H1 (cell line): ENCODE results near the gene FAM184B. TPM values are rescaled to one million over a fixed set of nuclear protein-coding genes. Genes with fewer than 3 reads are reported as not detected.

Experiments used
- CTCF ChIA-PET: fragments of 300-600 bp; sonication (Branson Sonifier 250); formaldehyde crosslinking; loops from one replicate; lab custom pipeline; 2021; ENCODE audit not compliant: partially characterized antibody; lab: Charles Lee
- POLR2A ChIA-PET: fragments of 300-600 bp; sonication (Branson Sonifier 250); formaldehyde crosslinking; loops from one replicate; lab custom pipeline; 2021; ENCODE audit warnings: inconsistent platforms; ENCODE audit not compliant: partially characterized antibody; lab: Charles Lee
- DNase-seq, 2 experiments: peaks; one replicate each; pipeline versions ENCODE4 v3.0.0 to v3.0.0-alpha.2; 2010 to 2022; ENCODE audit warnings: low spot score in 2 of 2, low read depth in 1 of 2, mixed read lengths in 1 of 2
- FAIRE-seq: peaks from 2 replicates; lab custom pipeline; 2011; peaks lifted over from hg19 to GRCh38; lab: Jason Lieb, UNC
- H2AFZ ChIP-seq: 2 replicates; pipeline ENCODE4 v1.8.1; 2012; ENCODE audit warnings: low read length, inconsistent platforms
- H2AK5ac ChIP-seq: 2 replicates; pipeline ENCODE4 v1.6.1; 2013; ENCODE audit warnings: low read depth, low read length
- H2BK120ac ChIP-seq: replicated peaks from 2 replicates; pipeline ENCODE3; 2013; ENCODE audit warnings: low read depth, low read length, inconsistent platforms
- H2BK12ac ChIP-seq: 2 replicates; pipeline ENCODE4 v1.6.1; 2013; ENCODE audit warnings: low read depth, low read length
- H2BK15ac ChIP-seq: 2 replicates; pipeline ENCODE4 v1.6.1; 2013; ENCODE audit warnings: low read length
- H2BK20ac ChIP-seq: 2 replicates; pipeline ENCODE4 v1.6.1; 2013; ENCODE audit warnings: low read length
- H2BK5ac ChIP-seq: 2 replicates; pipeline ENCODE4 v1.6.1; 2013; ENCODE audit warnings: low read depth, low read length
- H3K14ac ChIP-seq: 2 replicates; pipeline ENCODE4 v1.6.1; 2013; ENCODE audit warnings: inconsistent platforms; ENCODE audit not compliant: insufficient read length
- H3K18ac ChIP-seq: 2 replicates; pipeline ENCODE4 v1.6.1; 2013; ENCODE audit warnings: low read length; ENCODE audit errors: extremely low read depth
- H3K23ac ChIP-seq: 2 replicates; pipeline ENCODE4 v1.6.1; 2013; ENCODE audit warnings: inconsistent platforms; ENCODE audit not compliant: insufficient read length
- H3K23me2 ChIP-seq: 2 replicates; pipeline ENCODE4 v1.6.1; 2013; ENCODE audit warnings: low read depth, low read length
- H3K27ac ChIP-seq: 2 replicates; pipeline ENCODE4 v1.6.1; 2011; ENCODE audit warnings: low read depth, low read length, inconsistent platforms
- H3K27me3 ChIP-seq, 4 experiments: replicated peaks in 1 of 4; 1 replicate in 1 of 4; 2 replicates in 3 of 4; pipeline versions ENCODE4 v1.6.1 to v1.8.1; 2011 to 2013; ENCODE audit warnings: low read length in 3 of 4, mild to moderate bottlenecking in 3 of 4, inconsistent platforms in 2 of 4, mixed read lengths in 2 of 4, moderate library complexity in 1 of 4; ENCODE audit not compliant: control insufficient read depth in 3 of 4, insufficient read depth in 3 of 4; ENCODE audit errors: extremely low read depth in 1 of 4
- H3K36me3 ChIP-seq, 4 experiments: 2 replicates each; pipeline versions ENCODE4 v1.6.1 to v1.8.1; 2011 to 2013; ENCODE audit warnings: mild to moderate bottlenecking in 4 of 4, low read length in 3 of 4, moderate library complexity in 2 of 4, control low read depth in 1 of 4, inconsistent platforms in 1 of 4; ENCODE audit not compliant: insufficient read depth in 4 of 4, control insufficient read depth in 2 of 4
- H3K4ac ChIP-seq: replicated peaks from 2 replicates; pipeline ENCODE3; 2013; ENCODE audit warnings: low read length, low read depth, mixed read lengths, inconsistent platforms; ENCODE audit not compliant: insufficient read length
- H3K4me1 ChIP-seq, 4 experiments: replicated peaks in 1 of 4; 1 replicate in 1 of 4; 2 replicates in 3 of 4; pipeline versions ENCODE4 v1.6.1 to v1.8.1; 2011 to 2013; ENCODE audit warnings: low read length in 3 of 4, inconsistent platforms in 2 of 4, mixed read lengths in 1 of 4; ENCODE audit not compliant: insufficient read depth in 4 of 4, control insufficient read depth in 3 of 4
- H3K4me2 ChIP-seq, 2 experiments: 2 replicates each; pipeline versions ENCODE4 v1.6.1 to v1.8.1; 2011 to 2013; ENCODE audit warnings: low read depth in 2 of 2, low read length in 2 of 2, control low read depth in 1 of 2, inconsistent platforms in 1 of 2, mild to moderate bottlenecking in 1 of 2; ENCODE audit not compliant: insufficient read depth in 1 of 2
- H3K4me3 ChIP-seq, 4 experiments: fragments of 200-600, 300-600 bp in 1 of 4; sonication (generic), shearing (Covaris generic), sonication (Bioruptor Twin) in 1 of 4; 2 replicates each; pipeline versions ENCODE4 v1.5.1 to v1.8.1; 2011 to 2016; ENCODE audit warnings: low read length in 4 of 4, low read depth in 3 of 4, control low read depth in 2 of 4, inconsistent platforms in 2 of 4, mild to moderate bottlenecking in 2 of 4, mixed read lengths in 1 of 4, moderate library complexity in 1 of 4; ENCODE audit not compliant: insufficient read depth in 2 of 4; ENCODE audit errors: extremely low read depth in 1 of 4
- H3K56ac ChIP-seq: replicated peaks from 2 replicates; pipeline ENCODE3; 2013; ENCODE audit warnings: low read depth, mild to moderate bottlenecking, mixed read lengths, low read length, inconsistent platforms; ENCODE audit not compliant: insufficient read length
- H3K79me1 ChIP-seq: 2 replicates; pipeline ENCODE4 v1.6.1; 2013; ENCODE audit warnings: low read depth, low read length, control low read depth
- H3K79me2 ChIP-seq, 2 experiments: 2 replicates each; pipeline versions ENCODE4 v1.6.1 to v1.8.1; 2012 to 2013; ENCODE audit warnings: low read length in 2 of 2, mild to moderate bottlenecking in 2 of 2, inconsistent platforms in 1 of 2; ENCODE audit not compliant: insufficient read depth in 2 of 2, control insufficient read depth in 1 of 2
- H3K9ac ChIP-seq, 4 experiments: replicated peaks in 1 of 4; 1 replicate in 1 of 4; 2 replicates in 3 of 4; pipeline versions ENCODE4 v1.6.1 to v1.8.1; 2011 to 2013; ENCODE audit warnings: low read depth in 3 of 4, low read length in 3 of 4, control low read depth in 2 of 4, mild to moderate bottlenecking in 2 of 4, moderate library complexity in 2 of 4, inconsistent platforms in 1 of 4; ENCODE audit errors: extremely low read depth in 1 of 4
- H3K9me3 ChIP-seq, 2 experiments: 2 replicates each; pipeline versions ENCODE4 v1.6.1 to v1.8.1; 2012 to 2013; ENCODE audit warnings: mild to moderate bottlenecking in 2 of 2, moderate library complexity in 2 of 2, control low read depth in 1 of 2, inconsistent platforms in 1 of 2, low read depth in 1 of 2, low read length in 1 of 2, mixed read lengths in 1 of 2; ENCODE audit not compliant: insufficient read depth in 2 of 2
- H4K20me1 ChIP-seq, 2 experiments: replicated peaks in 1 of 2; 2 replicates each; pipeline versions ENCODE3 to v1.8.1; 2011 to 2013; ENCODE audit warnings: inconsistent platforms in 2 of 2, low read length in 2 of 2, mild to moderate bottlenecking in 1 of 2; ENCODE audit not compliant: insufficient read depth in 2 of 2, control insufficient read depth in 1 of 2
- H4K5ac ChIP-seq: 2 replicates; pipeline ENCODE4 v1.6.1; 2013; ENCODE audit warnings: low read length, low read depth, mixed read lengths, inconsistent platforms; ENCODE audit not compliant: insufficient read length
- H4K8ac ChIP-seq: 2 replicates; pipeline ENCODE4 v1.8.0; 2013; ENCODE audit warnings: mild to moderate bottlenecking, moderate library complexity, low read length, inconsistent platforms; ENCODE audit not compliant: insufficient read depth; ENCODE audit errors: extremely low read depth
- H4K91ac ChIP-seq: replicated peaks from 2 replicates; pipeline ENCODE3; 2013; ENCODE audit warnings: low read length, mixed read lengths, inconsistent platforms; ENCODE audit not compliant: insufficient read length
- ASH2L ChIP-seq: fragments of 200-600, 300-600 bp; sonication (generic); IDR thresholded peaks from one replicate; pipeline ENCODE4 v1.7.1; 2017; ENCODE audit warnings: low read length
- CBX5 ChIP-seq: fragments of 300-800, 300-1000 bp; sonication (generic); IDR thresholded peaks from 2 replicates; pipeline ENCODE4 v1.7.1; 2016; ENCODE audit warnings: antibody characterized with exemption, low read length, low read depth
- CEBPB ChIP-seq: IDR thresholded peaks from 2 replicates; pipeline ENCODE4 v1.6.1; 2012; ENCODE audit warnings: low read depth, low read length
- CHD1 ChIP-seq: IDR thresholded peaks from 2 replicates; pipeline ENCODE4 v1.6.1; 2012; ENCODE audit warnings: low read depth, low read length, improper control_type of control experiment
- EGR1 ChIP-seq: IDR thresholded peaks from 2 replicates; pipeline ENCODE4 v1.6.1; 2011; ENCODE audit warnings: low read depth, low read length, borderline replicate concordance
- JUN ChIP-seq: IDR thresholded peaks from 2 replicates; pipeline ENCODE4 v1.6.1; 2011; ENCODE audit warnings: low read depth, mild to moderate bottlenecking, improper control_type of control experiment, low read length
- JUND ChIP-seq: IDR thresholded peaks from 2 replicates; pipeline ENCODE4 v1.6.1; 2011; ENCODE audit warnings: mild to moderate bottlenecking, improper control_type of control experiment, low read length
- NRF1 ChIP-seq: IDR thresholded peaks from 2 replicates; pipeline ENCODE4 v1.6.1; 2011; ENCODE audit warnings: mild to moderate bottlenecking, low read depth, low read length, improper control_type of control experiment
- SIN3A ChIP-seq, 2 experiments: IDR thresholded peaks in 1 of 2; conservative IDR thresholded peaks in 1 of 2; 2 replicates each; pipeline ENCODE4 v1.6.1; 2011 to 2012; ENCODE audit warnings: low read length in 2 of 2, improper control_type of control experiment in 1 of 2, low read depth in 1 of 2, mild to moderate bottlenecking in 1 of 2
- SRF ChIP-seq: IDR thresholded peaks from 2 replicates; pipeline ENCODE4 v1.6.1; 2011; ENCODE audit warnings: mild to moderate bottlenecking, low read depth, low read length, moderate library complexity
- TBP ChIP-seq: IDR thresholded peaks from 2 replicates; pipeline ENCODE4 v1.6.1; 2011; ENCODE audit warnings: low read depth, low read length, improper control_type of control experiment
- TCF12 ChIP-seq: IDR thresholded peaks from 2 replicates; pipeline ENCODE4 v1.6.1; 2011; ENCODE audit warnings: low read depth, mild to moderate bottlenecking, low read length
- TEAD4 ChIP-seq: IDR thresholded peaks from 2 replicates; pipeline ENCODE4 v1.6.1; 2012; ENCODE audit warnings: low read depth, low read length, inconsistent platforms, mixed read lengths
- ZNF274 ChIP-seq: IDR thresholded peaks from 2 replicates; pipeline ENCODE4 v1.7.0; 2012; ENCODE audit warnings: low read length, borderline replicate concordance; ENCODE audit errors: extremely low read depth
- WGBS, 2 experiments: shearing (Covaris generic) in 1 of 2; methylation state at CpG; one replicate each; pipeline versions ENCODE4 v1.1.6 to v1.1.7; 2013 to 2015; ENCODE audit warnings: low lambda C conversion rate in 2 of 2, mixed read lengths in 2 of 2, inconsistent platforms in 1 of 2, low coverage in 1 of 2, missing lambda C conversion rate in 1 of 2; ENCODE audit not compliant: insufficient replicate concordance in 2 of 2, insufficient coverage in 1 of 2, insufficient read length in 1 of 2; ENCODE audit errors: extremely low coverage in 1 of 2, missing lambda C conversion rate in 1 of 2; 5-methylcytosine and 5-hydroxymethylcytosine counted together
- polyA plus RNA-seq, 7 experiments: library from polyadenylated mRNA; depleted of rRNA in 3 of 7; stranded (reverse) in 5 of 7; unstranded in 2 of 7; fragments of >200 nt in 5 of 7; fragments of 200-250 nt in 2 of 7; gene quantifications; 1 replicate in 5 of 7; 2 replicates in 1 of 7; 4 replicates in 1 of 7; pipeline versions ENCODE4 v1.2.1 to v1.2.3, GENCODE V29; 2011 to 2013; ENCODE audit warnings: missing spikeins in 2 of 7, mixed read lengths in 2 of 7
- total RNA-seq: library from RNA; stranded (reverse); fragmentation: NEBNext Ultra II Directional; extraction: Animal tissue kit (Norgen Biotek cat#: 25700); gene quantifications from 2 replicates; pipeline ENCODE4 v1.2.1, GENCODE V29; 2021

FAM184B gene
- total and polyA plus RNA-seq, 2 of the 8 experiments (the other 6 are each of a cell fraction or from before 2014, with no cell fraction given): 0.05 to 0.39 TPM

DNA sequence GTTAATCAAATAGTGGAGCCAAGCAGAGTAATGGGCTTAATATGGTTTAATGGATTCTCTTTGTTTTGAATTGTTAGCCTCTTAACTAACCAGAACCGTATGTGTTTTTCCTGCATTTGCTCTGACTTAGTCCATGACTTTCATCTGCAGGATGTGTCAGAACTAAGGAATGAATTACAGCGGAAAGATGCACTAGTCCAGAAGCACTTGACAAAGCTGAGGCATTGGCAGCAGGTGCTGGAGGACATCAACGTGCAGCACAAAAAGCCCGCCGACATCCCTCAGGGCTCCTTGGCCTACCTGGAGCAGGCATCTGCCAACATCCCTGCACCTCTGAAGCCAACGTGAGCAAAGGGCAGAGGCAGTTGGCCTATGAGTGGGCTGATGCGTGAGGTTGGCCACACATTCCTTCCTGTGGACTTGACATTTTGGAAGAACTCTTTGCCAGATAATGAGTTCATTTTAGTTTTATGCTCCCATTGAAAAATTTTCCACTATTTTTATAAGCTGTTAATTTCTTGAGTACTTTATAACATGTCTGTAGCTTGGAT, 157.9 kb downstream of the FAM184B start:
- no peak overlapping the region for H3K4ac ChIP-seq
- DNase-seq (no peak), FAIRE-seq (no peak)
- H3K4me2 ChIP-seq: no peak overlapping the region
- no peak overlapping the region for H2AK5ac ChIP-seq
- H4K8ac ChIP-seq: no peak overlapping the region; the same call in 1 of the 2 replicates
- H2AFZ ChIP-seq: no peak overlapping the region
- peaks cover 8% of the 10 kb centered on the region for H3K79me1 ChIP-seq
- no peak overlapping the region for H2BK20ac ChIP-seq
- H4K20me1 ChIP-seq: peaks cover 4 to 16% of the 10 kb centered on the region in 2 experiments
- no peak overlapping the region for H3K4me3 ChIP-seq
- no peaks in the 10 kb centered on the region for H3K4me1 ChIP-seq
- H3K9ac ChIP-seq: no peak overlapping the region
- H2BK12ac ChIP-seq: no peak overlapping the region
- no peak overlapping the region for H3K27ac ChIP-seq
- no peaks in the 10 kb centered on the region for H3K27me3 ChIP-seq
- no peak overlapping the region for H2BK120ac ChIP-seq
- H3K9me3 ChIP-seq: no peaks in the 10 kb centered on the region
- no peak overlapping the region for H3K23ac ChIP-seq
- CTCF ChIA-PET: interaction anchor here (0.6 to 0.7 kb wide), 3 partner anchors 9 to 499 kb away, joined by 3 to 4 read pairs (median 3); partner anchors contain the start of gene MED28
- H2BK5ac ChIP-seq: no peak overlapping the region
- no peak overlapping the region for H3K56ac ChIP-seq
- H4K5ac ChIP-seq: no peak overlapping the region
- H3K23me2 ChIP-seq: no peaks in the 10 kb centered on the region
- POLR2A ChIA-PET: interaction anchor here (0.6 to 2.0 kb wide), 3 partner anchors 9 to 19 kb away, joined by 3 to 5 read pairs (median 4); partner anchors contain the start of gene MED28
- WGBS, 2 experiments: 94% methylated on average over 7 of the region's 7 CpGs; no CpG with 5 or more reads in 1 of the 2 experiments
- H3K14ac ChIP-seq: no peak overlapping the region
- H3K79me2 ChIP-seq: peaks cover 12 to 17% of the 10 kb centered on the region in 2 experiments
- H2BK15ac ChIP-seq: no peak overlapping the region
- no peak overlapping the region for H4K91ac ChIP-seq
- no peak overlapping the region for H3K18ac ChIP-seq
- H3K36me3 ChIP-seq: peaks cover 38 to 94% (median 80%) of the 10 kb centered on the region in 4 experiments
- TF ChIP-seq ASH2L (no peak), JUND (no peak), ZNF274 (no peak), TBP (no peak), CEBPB (no peak), TEAD4 (no peak), TCF12 (no peak), CHD1 (no peak), NRF1 (no peak), CBX5 (no peak), SRF (no peak), JUN (no peak), EGR1 (no peak), SIN3A (conservative IDR thresholded peaks at IDR 0.05 in 1 of 2, IDR thresholded peaks at IDR 0.05 in 1 of 2; ENCODE audit: low read depth in 1 of 2, low read length in 2 of 2) (no peak)
